HepG2 (cell line): ENCODE data around the gene KIAA1217.

Experiments used
- ADNP ChIP-seq: sonication (generic); formaldehyde crosslinking; IDR thresholded peaks from 2 replicates; pipeline ENCODE4 v1.4.0; 2020; ENCODE audit warnings: missing genetic modification reagents
- CEBPB ChIP-seq: IDR thresholded peaks from 2 replicates; pipeline ENCODE4 v1.6.1; 2011; ENCODE audit warnings: low read depth, low read length, improper control_type of control experiment, borderline replicate concordance
- CTCF ChIP-seq: sonication (generic); formaldehyde crosslinking; IDR thresholded peaks from 2 replicates; pipeline ENCODE4 v1.5.0; 2020; ENCODE audit warnings: mild to moderate bottlenecking, missing genetic modification reagents, moderate library complexity
- POLR2A ChIP-seq, 2 experiments: IDR thresholded peaks; 2 replicates each; pipeline ENCODE4 v1.6.1; 2011; ENCODE audit warnings: low read depth in 2 of 2, low read length in 2 of 2, mild to moderate bottlenecking in 1 of 2, moderate library complexity in 1 of 2; ENCODE audit not compliant: insufficient read depth in 1 of 2
- PRDM15 ChIP-seq: sonication (generic); formaldehyde crosslinking; IDR thresholded peaks from 2 replicates; pipeline ENCODE4 v1.4.0; 2020; ENCODE audit warnings: missing genetic modification reagents
- RBFOX2 ChIP-seq: fragments of 200-400 bp; formaldehyde crosslinking; IDR thresholded peaks from 2 replicates; pipeline ENCODE4 v1.6.1; 2017; ENCODE audit warnings: low read depth, mild to moderate bottlenecking, low read length
- RFX5 ChIP-seq: IDR thresholded peaks from 2 replicates; pipeline ENCODE4 v1.6.1; 2011; ENCODE audit warnings: low read depth, low read length, improper control_type of control experiment
- UBTF ChIP-seq: sonication (generic); formaldehyde crosslinking; IDR thresholded peaks from 2 replicates; pipeline ENCODE4 v1.4.0; 2020; ENCODE audit warnings: mild to moderate bottlenecking, missing genetic modification reagents
- ZNF17 ChIP-seq: sonication (generic); formaldehyde crosslinking; IDR thresholded peaks from 2 replicates; pipeline ENCODE4 v1.5.0; 2020; ENCODE audit warnings: mild to moderate bottlenecking, missing genetic modification reagents
- ZNF350 ChIP-seq: sonication (generic); formaldehyde crosslinking; IDR thresholded peaks from 2 replicates; pipeline ENCODE4 v1.4.0; 2020; ENCODE audit warnings: mild to moderate bottlenecking, low read depth, missing genetic modification reagents, borderline replicate concordance
- ZNF83 ChIP-seq: sonication (generic); formaldehyde crosslinking; IDR thresholded peaks from 2 replicates; pipeline ENCODE4 v1.4.0; 2020; ENCODE audit warnings: missing genetic modification reagents, mild to moderate bottlenecking, borderline replicate concordance

GRCh38 chr10:24249829-24250415, 41.0 kb downstream of the KIAA1217 start:
- TF ChIP-seq ZNF83 (CRISPR knock-in tag): no peak
- no peak for TF ChIP-seq CTCF (CRISPR knock-in tag)
- TF ChIP-seq CEBPB: no peak
- TF ChIP-seq ZNF350 (CRISPR knock-in tag): no peak
- TF ChIP-seq RFX5: no peak
- no peak for TF ChIP-seq ADNP
- no peak for TF ChIP-seq POLR2A (IDR thresholded peaks at IDR 0.05; ENCODE audit: insufficient read depth in 1 of 2, low read depth in 2 of 2, low read length in 2 of 2)
- TF ChIP-seq ZNF17: no peak
- no peak for TF ChIP-seq UBTF (CRISPR knock-in tag)
- no peak for TF ChIP-seq RBFOX2
- no peak for TF ChIP-seq PRDM15 (CRISPR knock-in tag)
